ENCODE measurements around the gene HEG1. TPM values are rescaled to one million over a fixed set of nuclear protein-coding genes. Genes with fewer than 3 reads are reported as not detected.
"Not testable (repeated sequence)": the region's sequence is repeated elsewhere in the genome, so short reads cannot be mapped to it uniquely, and the experiment has no call there.

HEG1 gene
- total and polyA plus RNA-seq, 9 donors = 12.2 to 64.7 (median 35.6) TPM

DNA sequence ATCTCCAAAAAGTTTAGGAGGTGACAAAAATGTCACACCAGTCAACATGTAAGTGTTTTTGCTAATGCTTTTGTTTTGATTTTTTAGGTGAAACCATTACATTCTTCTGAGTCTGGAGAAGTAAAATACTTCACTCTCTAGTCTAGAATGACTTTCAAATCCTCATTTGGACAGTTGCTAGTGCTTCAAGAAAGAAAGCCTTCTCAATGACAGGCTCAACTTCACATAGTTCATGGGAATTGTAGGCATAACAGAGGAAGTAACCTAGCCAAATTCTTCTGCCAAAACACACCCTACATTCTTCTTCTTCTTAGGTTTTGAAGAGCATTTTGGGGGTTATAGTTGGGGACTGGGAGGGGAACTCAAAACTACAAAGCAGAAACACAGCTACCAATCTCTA is 29.4 kb upstream of the HEG1 start:
- H3K27me3 ChIP-seq = no peaks in the 10 kb centered on the region
- no peak overlapping the region for H3K4me3 ChIP-seq
- H3K9me3 ChIP-seq = no peaks in the 10 kb centered on the region
- H3K4me1 ChIP-seq (ENCODE audit: insufficient read depth) = no peaks in the 10 kb centered on the region
- DNase-seq = no peak
- intact Hi-C loops (cut with DNase I) = no loop called here
- H3K36me3 ChIP-seq = no peaks in the 10 kb centered on the region
- H3K27ac ChIP-seq = no peak overlapping the region
- no peak for TF ChIP-seq POLR2A (IDR thresholded peaks at IDR 0.05)
- no peak for TF ChIP-seq EP300 (IDR thresholded peaks at IDR 0.05)
- TF ChIP-seq, protein P1, sequence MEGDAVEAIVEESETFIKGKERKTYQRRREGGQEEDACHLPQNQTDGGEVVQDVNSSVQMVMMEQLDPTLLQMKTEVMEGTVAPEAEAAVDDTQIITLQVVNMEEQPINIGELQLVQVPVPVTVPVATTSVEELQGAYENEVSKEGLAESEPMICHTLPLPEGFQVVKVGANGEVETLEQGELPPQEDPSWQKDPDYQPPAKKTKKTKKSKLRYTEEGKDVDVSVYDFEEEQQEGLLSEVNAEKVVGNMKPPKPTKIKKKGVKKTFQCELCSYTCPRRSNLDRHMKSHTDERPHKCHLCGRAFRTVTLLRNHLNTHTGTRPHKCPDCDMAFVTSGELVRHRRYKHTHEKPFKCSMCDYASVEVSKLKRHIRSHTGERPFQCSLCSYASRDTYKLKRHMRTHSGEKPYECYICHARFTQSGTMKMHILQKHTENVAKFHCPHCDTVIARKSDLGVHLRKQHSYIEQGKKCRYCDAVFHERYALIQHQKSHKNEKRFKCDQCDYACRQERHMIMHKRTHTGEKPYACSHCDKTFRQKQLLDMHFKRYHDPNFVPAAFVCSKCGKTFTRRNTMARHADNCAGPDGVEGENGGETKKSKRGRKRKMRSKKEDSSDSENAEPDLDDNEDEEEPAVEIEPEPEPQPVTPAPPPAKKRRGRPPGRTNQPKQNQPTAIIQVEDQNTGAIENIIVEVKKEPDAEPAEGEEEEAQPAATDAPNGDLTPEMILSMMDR (IDR thresholded peaks at IDR 0.05) = no peak

DNA sequence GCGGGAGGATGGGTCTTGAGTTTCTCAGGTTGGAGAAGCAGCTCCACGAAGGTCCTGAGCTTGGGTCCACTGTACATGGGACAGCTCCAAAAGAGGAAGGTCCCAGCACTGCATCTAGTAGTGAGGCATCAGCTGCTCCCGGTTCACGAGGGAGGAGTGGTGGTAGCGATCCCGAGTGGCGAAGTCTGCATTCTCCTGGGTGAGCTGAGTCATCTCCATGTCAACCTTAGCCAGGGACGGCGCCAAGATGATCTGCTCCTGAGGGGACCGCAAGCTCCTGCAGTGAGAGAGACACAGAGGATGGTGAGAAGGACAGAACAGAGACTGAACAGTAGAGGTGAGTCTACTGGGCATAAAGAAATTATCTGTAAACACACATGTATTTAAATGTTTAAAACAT is 28.0 kb upstream of the HEG1 start:
- no peaks in the 10 kb centered on the region for H3K9me3 ChIP-seq
- TF ChIP-seq, protein P1 (IDR thresholded peaks at IDR 0.05) = no peak
- TF ChIP-seq POLR2A (IDR thresholded peaks at IDR 0.05) = no peak
- no peak for TF ChIP-seq EP300 (IDR thresholded peaks at IDR 0.05)
- DNase-seq = no peak
- no peak overlapping the region for H3K27ac ChIP-seq
- H3K36me3 ChIP-seq = no peaks in the 10 kb centered on the region
- H3K4me3 ChIP-seq = no peak overlapping the region
- no peaks in the 10 kb centered on the region for H3K4me1 ChIP-seq (ENCODE audit: insufficient read depth)
- intact Hi-C loops (cut with DNase I) = no loop called here
- 76 to 84% (median 80%) methylated on average over 10 of the region's 10 CpGs for WGBS, 3 donors
- H3K27me3 ChIP-seq = no peaks in the 10 kb centered on the region

DNA sequence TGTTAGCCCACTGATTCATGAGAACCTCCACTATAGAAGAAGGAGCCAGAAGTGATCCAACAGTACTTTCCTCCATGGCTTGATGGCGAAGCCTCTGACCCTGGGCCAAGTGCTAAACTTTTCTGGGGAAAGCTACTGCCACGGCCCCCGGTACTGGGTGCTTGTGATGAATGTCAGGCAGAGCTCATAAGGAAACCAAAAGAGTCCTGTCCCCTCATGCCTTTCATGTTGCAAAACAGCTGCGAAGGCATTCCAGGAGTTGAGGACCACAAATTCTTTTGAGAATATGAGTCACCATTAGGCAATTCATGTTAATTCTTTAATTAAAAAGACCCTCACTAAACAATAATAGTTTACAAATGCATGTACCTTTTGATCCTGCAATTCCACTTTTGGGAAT is 26.5 kb upstream of the HEG1 start:
- H3K4me3 ChIP-seq; H3K36me3 ChIP-seq; intact Hi-C loops (cut with DNase I); H3K27me3 ChIP-seq; DNase-seq; H3K9me3 ChIP-seq; H3K27ac ChIP-seq; H3K4me1 ChIP-seq (ENCODE audit: insufficient read depth): not testable (repeated sequence)
- WGBS, 3 donors = 75 to 80% (median 76%) methylated on average over 4 of the region's 4 CpGs

DNA sequence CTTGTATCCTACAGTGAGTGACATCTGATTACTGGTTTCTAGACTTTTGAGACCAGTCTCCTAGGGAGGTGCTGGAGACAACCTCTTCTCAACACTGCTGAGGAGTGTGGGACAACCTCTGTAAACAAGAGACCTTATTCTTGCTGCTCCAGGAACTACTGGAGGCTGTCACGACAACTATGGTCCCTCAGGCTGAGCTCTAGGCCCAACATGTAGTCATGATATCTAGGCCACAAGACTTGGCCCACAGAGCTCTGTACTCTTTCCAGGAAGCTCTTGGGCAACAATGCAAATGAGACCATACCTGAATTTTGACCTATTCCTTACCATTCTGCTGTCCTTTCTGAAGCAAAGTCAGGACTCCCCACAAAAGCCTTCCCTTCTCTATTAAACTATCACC is 24.3 kb upstream of the HEG1 start:
- Histone ChIP-seq H3K4me1 (ENCODE audit: insufficient read depth) (no peaks in the 10 kb centered on the region), H3K4me3 (no peak overlapping the region), H3K27me3 (no peaks in the 10 kb centered on the region), H3K36me3 (no peaks in the 10 kb centered on the region), H3K27ac (no peak overlapping the region), H3K9me3 (no peaks in the 10 kb centered on the region)
- TF ChIP-seq POLR2A (IDR thresholded peaks at IDR 0.05) = no peak
- no peak for TF ChIP-seq EP300 (IDR thresholded peaks at IDR 0.05)
- TF ChIP-seq, protein P1 (IDR thresholded peaks at IDR 0.05) = no peak
- no peak for DNase-seq
- 88 to 98% (median 90%) methylated on average over 1 of the region's 1 CpG for WGBS, 3 donors
- intact Hi-C loops (cut with DNase I) = no loop called here

DNA sequence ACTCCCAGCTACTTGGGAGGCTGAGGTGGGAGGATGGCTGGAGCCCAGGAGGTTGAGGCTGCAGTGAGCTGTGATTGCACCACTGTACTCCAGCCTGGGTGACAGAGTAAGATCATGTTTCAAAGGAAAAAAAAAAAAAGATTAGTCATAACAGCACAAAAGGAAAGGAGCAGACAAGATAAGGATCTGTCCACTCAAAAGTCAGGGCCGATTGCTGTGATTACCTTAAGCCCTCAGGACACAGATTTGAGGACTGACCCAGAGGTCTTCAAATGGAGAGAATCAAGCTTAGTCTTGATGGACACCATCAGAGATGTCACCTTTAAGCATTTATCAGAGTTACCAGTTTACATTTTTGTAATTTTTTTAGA is 23.9 kb upstream of the HEG1 start:
- no peak for TF ChIP-seq POLR2A (IDR thresholded peaks at IDR 0.05)
- TF ChIP-seq EP300 (IDR thresholded peaks at IDR 0.05) = no peak
- TF ChIP-seq, protein P1 (IDR thresholded peaks at IDR 0.05) = no peak

More for the DNA sequence above, 23.9 kb upstream of the HEG1 start:
- 83 to 88% (median 87%) methylated on average over 1 of the region's 1 CpG for WGBS, 3 donors
- H3K4me3 ChIP-seq = no peak overlapping the region
- no peaks in the 10 kb centered on the region for H3K27me3 ChIP-seq
- H3K27ac ChIP-seq = no peak overlapping the region
- H3K36me3 ChIP-seq = no peaks in the 10 kb centered on the region
- no peaks in the 10 kb centered on the region for H3K9me3 ChIP-seq
- no peak for DNase-seq
- H3K4me1 ChIP-seq (ENCODE audit: insufficient read depth) = no peaks in the 10 kb centered on the region
- intact Hi-C loops (cut with DNase I) = loop anchor here in 1 of 4 donors (10.0 kb wide), 1 partner anchor 75 kb away; no protein-coding TSS in a partner anchor
